OCI-LY7 (cell line): ENCODE results near the gene RMDN2. TPM values are rescaled to one million over a fixed set of nuclear protein-coding genes. Genes with fewer than 3 reads are reported as not detected.

Experiments
- BruUV-seq: library from RNA; stranded (reverse); fragments of 400-500 nt; replicated peaks from 2 replicates; lab custom pipeline; 2021; lab: Mats Ljungman, UMichigan
- CTCF ChIA-PET: fragments of 300-600 bp; sonication (Branson Sonifier 250); formaldehyde crosslinking; loops from one replicate; lab custom pipeline; 2022; ENCODE audit warnings: antibody characterized with exemption; ENCODE audit not compliant: unreplicated experiment; lab: Charles Lee
- POLR2A ChIA-PET: fragments of 300-600 bp; sonication (Branson Sonifier 250); formaldehyde crosslinking; loops from one replicate; lab custom pipeline; 2022; ENCODE audit warnings: antibody characterized with exemption; lab: Charles Lee
- DNase-seq: peaks from one replicate; pipeline ENCODE4 v3.0.0-alpha.2; 2015; ENCODE audit warnings: low spot score
- H2AFZ ChIP-seq: fragments of 200-600 bp; sonication (generic), shearing (Covaris generic); 2 replicates; pipeline ENCODE4 v1.6.1; 2014; ENCODE audit warnings: mild to moderate bottlenecking, antibody characterized with exemption, low read length, moderate library complexity
- H3K27ac ChIP-seq: fragments of 200-600 bp; sonication (generic); 2 replicates; pipeline ENCODE4 v1.5.1; 2014; ENCODE audit warnings: mixed run types, low read depth, mild to moderate bottlenecking, moderate library complexity, low read length, inconsistent platforms; ENCODE audit not compliant: poor library complexity, severe bottlenecking
- H3K36me3 ChIP-seq: fragments of 200-600 bp; sonication (generic); 2 replicates; pipeline ENCODE4 v1.6.1; 2014; ENCODE audit warnings: mild to moderate bottlenecking, antibody characterized with exemption, low read length, moderate library complexity, mixed read lengths; ENCODE audit not compliant: insufficient read depth
- H3K4me1 ChIP-seq: fragments of 200-600 bp; sonication (generic); 2 replicates; pipeline ENCODE4 v1.5.1; 2014; ENCODE audit warnings: mild to moderate bottlenecking, low read length; ENCODE audit not compliant: insufficient read depth, poor library complexity, severe bottlenecking
- H3K4me2 ChIP-seq: fragments of 200-600 bp; sonication (generic); 2 replicates; pipeline ENCODE4 v1.6.1; 2014; ENCODE audit warnings: mild to moderate bottlenecking, low read length
- H3K4me3 ChIP-seq: fragments of 200-600 bp; sonication (generic); 2 replicates; pipeline ENCODE4 v1.5.1; 2014; ENCODE audit warnings: mild to moderate bottlenecking, low read depth, low read length; ENCODE audit not compliant: poor library complexity, severe bottlenecking
- H3K79me2 ChIP-seq: fragments of 200-600 bp; sonication (generic); 2 replicates; pipeline ENCODE4 v1.6.1; 2016; ENCODE audit warnings: low read depth, mild to moderate bottlenecking, low read length, moderate library complexity, mixed read lengths; ENCODE audit not compliant: insufficient read depth
- H3K9me2 ChIP-seq: fragments of 200-600 bp; sonication (generic); 2 replicates; pipeline ENCODE4 v1.6.1; 2016; ENCODE audit warnings: mild to moderate bottlenecking, low read length, mixed read lengths; ENCODE audit not compliant: insufficient read depth
- H3K9me3 ChIP-seq: fragments of 200-600 bp; sonication (generic); 2 replicates; pipeline ENCODE4 v1.6.1; 2014; ENCODE audit warnings: mild to moderate bottlenecking, mixed run types, low read length, mixed read lengths
- H4K20me1 ChIP-seq: fragments of 200-600 bp; sonication (generic); 2 replicates; pipeline ENCODE4 v1.6.1; 2014; ENCODE audit warnings: mild to moderate bottlenecking, antibody characterized with exemption, low read length, moderate library complexity, mixed read lengths; ENCODE audit not compliant: insufficient read depth
- CTCF ChIP-seq: fragments of 200-600 bp; sonication (generic); conservative IDR thresholded peaks from 2 replicates; pipeline ENCODE4 v1.5.1; 2014; ENCODE audit warnings: mild to moderate bottlenecking, antibody characterized with exemption, low read length, moderate library complexity, mixed read lengths
- EZH2phosphoT487 ChIP-seq: fragments of 200-600 bp; sonication (generic); IDR thresholded peaks from 2 replicates; pipeline ENCODE4 v1.6.1; 2018; ENCODE audit warnings: low read depth, borderline replicate concordance, mild to moderate bottlenecking, mixed run types, antibody characterized with exemption, low read length, moderate library complexity, mixed read lengths
- intact Hi-C: fragments of 100-400 bp; cut with micrococcal nuclease; formaldehyde crosslinking; loops from one replicate; pipeline ENCODE4 v1.10.0; 2022; ENCODE audit not compliant: unreplicated experiment
- total RNA-seq, 2 experiments: library from RNA; depleted of rRNA in 1 of 2; stranded (reverse); fragments of >200 nt in 1 of 2; shearing (Covaris generic) in 1 of 2; gene quantifications; 2 replicates each; pipeline ENCODE4 v1.2.3, GENCODE V29; 2014 to 2022

Gene RMDN2
- total RNA-seq, 2 experiments from 2014 or later, result 0.50 to 3.1 TPM

- BruUV-seq, result no TSS peak
- H3K4me3 ChIP-seq, result no peak overlapping the region
- ChIA-PET POLR2A (no interaction called here), CTCF (no interaction called here)
- no peak overlapping the region for H3K27ac ChIP-seq
- H4K20me1 ChIP-seq, result no peaks in the 10 kb centered on the region
- no peaks in the 10 kb centered on the region for H3K79me2 ChIP-seq
- no peaks in the 10 kb centered on the region for H3K36me3 ChIP-seq
- no peak for TF ChIP-seq EZH2phosphoT487
- no peak for TF ChIP-seq CTCF
- intact Hi-C loops, result no loop called here
- no peak overlapping the region for H2AFZ ChIP-seq
- no peaks in the 10 kb centered on the region for H3K9me2 ChIP-seq
- H3K9me3 ChIP-seq, result no peaks in the 10 kb centered on the region
- DNase-seq, result no peak
- H3K4me2 ChIP-seq, result no peak overlapping the region
- no peaks in the 10 kb centered on the region for H3K4me1 ChIP-seq
Observed at GRCh38 chr2:37918742-37919186, 6.3 kb upstream of the RMDN2 start.

- H4K20me1 ChIP-seq, result no peaks in the 10 kb centered on the region
- no peak overlapping the region for H2AFZ ChIP-seq
- H3K27ac ChIP-seq, result no peak overlapping the region
- no peak for DNase-seq
- no peaks in the 10 kb centered on the region for H3K36me3 ChIP-seq
- no peaks in the 10 kb centered on the region for H3K9me3 ChIP-seq
- CTCF ChIA-PET, result no interaction called here
- no TSS peak for BruUV-seq
- H3K9me2 ChIP-seq, result no peaks in the 10 kb centered on the region
- H3K79me2 ChIP-seq, result no peaks in the 10 kb centered on the region
- no peak overlapping the region for H3K4me3 ChIP-seq
- intact Hi-C loops, result no loop called here
- peaks cover 2% of the 10 kb centered on the region for H3K4me1 ChIP-seq
- TF ChIP-seq EZH2phosphoT487, result no peak
- TF ChIP-seq CTCF, result no peak
- H3K4me2 ChIP-seq, result no peak overlapping the region
- POLR2A ChIA-PET, result no interaction called here
Observed at GRCh38 chr2:37919631-37920032, 5.5 kb upstream of the RMDN2 start.

DNA sequence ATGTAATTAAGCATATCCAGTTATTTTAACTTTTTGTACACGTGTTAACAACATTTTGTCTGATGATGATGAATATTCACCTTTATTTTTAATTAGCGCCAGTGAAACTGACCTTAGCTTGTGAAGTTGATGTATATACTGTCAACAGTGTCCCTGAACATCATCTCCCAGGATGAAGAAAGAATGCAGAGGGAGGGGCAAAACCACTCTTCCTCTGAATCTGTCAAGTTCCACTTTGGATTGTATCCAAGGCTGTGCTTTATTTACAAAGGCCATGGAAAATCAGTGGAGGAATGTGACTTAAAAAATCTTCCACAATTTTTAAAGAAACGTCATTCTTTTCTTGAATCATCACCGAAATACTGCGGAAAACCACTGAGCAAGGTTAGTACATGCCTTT is 4.5 kb upstream of the RMDN2 start:
- no TSS peak for BruUV-seq
- ChIA-PET CTCF (no interaction called here), POLR2A (no interaction called here)
- Histone ChIP-seq H3K4me2 (no peak overlapping the region), H2AFZ (no peak overlapping the region), H3K9me3 (no peaks in the 10 kb centered on the region), H3K4me1 (peaks cover 6% of the 10 kb centered on the region), H3K36me3 (no peaks in the 10 kb centered on the region), H4K20me1 (no peaks in the 10 kb centered on the region), H3K79me2 (no peaks in the 10 kb centered on the region), H3K4me3 (no peak overlapping the region), H3K9me2 (no peaks in the 10 kb centered on the region), H3K27ac (no peak overlapping the region)
- intact Hi-C loops, result no loop called here
- TF ChIP-seq CTCF (no peak), EZH2phosphoT487 (no peak)
- DNase-seq, result no peak
